Measurements from ENCODE around the gene UBE3B.
"Not testable (repeated sequence)": the region's sequence is repeated elsewhere in the genome, so short reads cannot be mapped to it uniquely, and the experiment has no call there.

The UBE3B gene

DNA sequence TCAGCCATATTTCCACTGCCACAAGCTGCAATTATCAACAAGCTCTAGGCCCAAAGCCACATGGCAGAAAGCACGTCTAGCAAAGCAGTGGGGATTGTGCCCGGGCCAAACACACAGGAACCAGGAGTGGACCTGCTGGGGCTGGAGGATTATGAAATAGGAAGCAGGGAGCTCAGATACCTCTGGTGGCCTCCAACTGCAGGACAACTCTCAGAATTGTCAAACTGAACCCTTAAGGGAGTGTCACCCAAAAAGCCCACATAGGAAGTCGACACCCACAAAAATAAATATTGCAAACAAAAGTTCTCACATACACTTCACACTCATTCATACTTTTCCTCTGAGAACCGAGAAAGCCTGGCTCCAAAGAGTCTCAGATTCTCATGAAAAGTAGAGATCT lies 26.5 kb upstream of the UBE3B start:
- peak in 1 of 5 experiments; percentile 2 for DNase-seq

GRCh38 chr12:109451400-109451799 lies 26.0 kb upstream of the UBE3B start:
- DNase-seq, result no peak

DNA sequence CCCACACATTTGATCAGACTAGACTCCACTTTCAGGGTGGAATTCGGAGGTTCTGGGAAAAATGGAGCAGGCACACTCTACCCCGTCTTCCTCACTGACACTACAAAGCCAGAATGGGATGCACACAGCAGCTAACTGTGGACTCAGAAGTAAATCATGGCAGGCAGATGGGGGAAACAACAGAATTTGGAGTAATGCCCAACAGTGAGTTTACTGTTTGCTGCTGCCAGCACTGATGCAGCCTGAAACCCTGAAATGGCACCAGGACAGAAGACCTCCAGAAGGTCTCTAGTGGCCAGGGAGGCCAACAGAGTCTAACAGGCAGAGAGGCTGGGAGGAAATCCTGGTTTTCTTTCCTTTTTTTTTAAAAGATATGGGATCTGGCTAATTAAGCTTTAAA lies 24.9 kb upstream of the UBE3B start:
- no peak for DNase-seq

DNA sequence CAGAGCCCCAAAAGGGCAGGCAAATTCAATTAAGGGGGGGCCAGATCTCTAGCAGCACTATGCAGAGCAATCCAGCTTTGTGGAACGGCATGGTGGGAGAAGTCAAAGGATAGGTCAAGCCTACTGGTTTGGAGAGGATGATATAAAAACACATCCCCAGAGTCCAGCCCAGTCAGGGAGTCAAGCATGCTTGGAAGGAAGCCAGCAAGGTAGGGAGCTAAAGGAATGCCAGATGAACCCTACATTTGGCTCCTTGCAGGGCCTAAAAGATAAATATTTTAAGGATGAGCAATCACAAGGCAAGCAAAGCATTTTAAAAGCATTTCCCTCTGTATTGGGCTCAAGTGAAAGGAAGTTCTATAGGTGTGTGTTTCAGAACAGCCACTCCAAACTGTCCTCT lies 21.7 kb upstream of the UBE3B start:
- DNase-seq, result no peak

GRCh38 chr12:109458086-109458485 lies 19.3 kb upstream of the UBE3B start:
- DNase-seq, result no peak

DNA sequence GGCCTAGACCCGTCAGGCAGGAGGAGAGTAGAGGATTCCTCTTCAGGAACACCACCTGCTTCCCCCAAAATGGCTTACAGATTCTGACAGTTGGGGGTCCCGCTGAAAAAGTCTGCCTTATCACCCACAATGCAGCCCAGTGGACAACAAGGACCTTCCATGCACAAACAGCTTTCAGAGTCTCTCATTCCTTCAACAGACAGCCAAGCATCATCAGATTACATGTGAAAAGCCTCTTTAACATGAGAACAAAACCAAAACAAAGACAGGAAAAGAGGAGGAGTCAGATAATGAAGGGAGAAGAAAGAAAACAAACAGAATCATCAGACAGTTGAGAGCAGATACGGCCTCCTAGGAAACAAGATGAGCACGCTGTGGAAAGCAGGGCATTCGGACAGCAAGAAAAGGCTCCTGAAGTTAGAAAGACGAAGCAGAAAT lies 18.6 kb upstream of the UBE3B start:
- no peak for DNase-seq

DNA sequence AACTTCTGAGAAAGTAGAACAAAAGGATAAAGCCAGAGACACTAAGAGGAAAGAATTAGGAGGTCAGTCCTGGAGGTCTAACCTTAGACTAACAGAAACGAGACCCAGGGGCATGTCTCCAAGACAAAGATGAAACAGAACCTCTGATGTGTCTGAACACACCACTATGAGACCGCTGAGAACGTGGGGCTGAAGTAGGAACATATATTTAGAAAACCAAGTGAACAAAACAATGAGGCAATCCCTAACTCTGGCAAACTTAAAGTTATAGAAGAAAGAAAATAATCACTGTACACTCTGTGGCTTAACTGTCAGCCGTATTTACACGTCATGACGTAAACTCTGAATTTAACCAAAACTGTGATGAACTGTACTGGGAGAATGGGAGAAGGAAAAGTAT lies 18.2 kb upstream of the UBE3B start:
- no peak for DNase-seq

DNA sequence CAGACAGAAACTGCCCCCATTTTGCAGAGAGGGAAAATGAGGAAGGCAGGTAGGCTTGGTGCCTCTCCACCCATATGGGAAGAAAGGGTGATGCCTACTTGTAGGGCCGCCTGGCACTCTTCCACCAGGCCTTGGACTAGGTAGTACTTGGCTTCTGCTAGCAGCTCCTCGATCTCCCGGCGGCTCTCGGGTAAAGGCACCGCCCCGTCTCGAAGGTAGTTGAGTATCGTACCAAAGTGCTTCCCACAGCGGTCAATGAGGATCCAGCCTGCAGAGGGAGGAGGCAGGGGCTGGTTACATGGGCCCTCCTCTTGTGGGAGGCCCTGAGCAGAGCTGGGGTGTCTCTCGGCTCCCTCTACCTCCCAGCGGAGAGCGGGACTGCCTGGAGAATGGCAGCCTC lies 16.9 kb upstream of the UBE3B start:
- DNase-seq, result no peak

DNA sequence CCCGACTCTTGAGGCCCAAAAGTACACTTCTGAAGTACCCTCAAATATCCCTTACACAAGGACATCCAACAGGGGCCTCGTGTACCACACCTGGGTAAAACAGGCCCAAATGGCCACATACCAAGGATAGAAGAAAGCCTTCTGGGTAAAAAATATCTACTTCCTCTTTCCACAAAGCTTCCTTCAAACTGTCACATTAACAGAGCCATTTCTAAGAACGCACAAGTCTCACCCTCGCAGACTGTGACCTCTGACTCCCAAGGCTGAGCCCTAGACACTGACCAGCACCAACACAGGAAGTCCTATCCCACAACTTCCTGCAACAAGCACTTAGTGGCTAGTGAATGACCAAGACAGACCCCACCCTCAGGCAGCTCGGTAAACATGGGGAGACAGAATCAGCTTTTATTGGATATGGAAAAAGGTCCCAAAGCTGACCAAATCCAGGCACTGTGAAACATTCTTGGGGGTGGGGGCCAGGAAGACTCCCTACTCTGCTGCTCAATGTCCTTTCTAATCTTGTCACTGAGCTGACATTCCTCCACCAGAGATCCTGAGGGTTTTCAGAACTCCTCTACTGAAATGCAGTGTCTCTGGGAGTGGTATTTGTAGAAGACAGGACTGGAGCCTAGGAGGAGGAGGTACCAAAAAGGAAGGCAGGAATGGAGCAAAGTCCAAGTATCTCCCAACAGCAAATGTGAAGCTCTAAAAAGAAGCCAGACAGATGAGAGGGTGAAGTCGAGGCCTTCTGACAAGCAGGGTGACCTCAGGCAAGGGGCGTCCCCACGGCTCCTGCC lies 16.2 kb upstream of the UBE3B start:
- no peak for DNase-seq

DNA sequence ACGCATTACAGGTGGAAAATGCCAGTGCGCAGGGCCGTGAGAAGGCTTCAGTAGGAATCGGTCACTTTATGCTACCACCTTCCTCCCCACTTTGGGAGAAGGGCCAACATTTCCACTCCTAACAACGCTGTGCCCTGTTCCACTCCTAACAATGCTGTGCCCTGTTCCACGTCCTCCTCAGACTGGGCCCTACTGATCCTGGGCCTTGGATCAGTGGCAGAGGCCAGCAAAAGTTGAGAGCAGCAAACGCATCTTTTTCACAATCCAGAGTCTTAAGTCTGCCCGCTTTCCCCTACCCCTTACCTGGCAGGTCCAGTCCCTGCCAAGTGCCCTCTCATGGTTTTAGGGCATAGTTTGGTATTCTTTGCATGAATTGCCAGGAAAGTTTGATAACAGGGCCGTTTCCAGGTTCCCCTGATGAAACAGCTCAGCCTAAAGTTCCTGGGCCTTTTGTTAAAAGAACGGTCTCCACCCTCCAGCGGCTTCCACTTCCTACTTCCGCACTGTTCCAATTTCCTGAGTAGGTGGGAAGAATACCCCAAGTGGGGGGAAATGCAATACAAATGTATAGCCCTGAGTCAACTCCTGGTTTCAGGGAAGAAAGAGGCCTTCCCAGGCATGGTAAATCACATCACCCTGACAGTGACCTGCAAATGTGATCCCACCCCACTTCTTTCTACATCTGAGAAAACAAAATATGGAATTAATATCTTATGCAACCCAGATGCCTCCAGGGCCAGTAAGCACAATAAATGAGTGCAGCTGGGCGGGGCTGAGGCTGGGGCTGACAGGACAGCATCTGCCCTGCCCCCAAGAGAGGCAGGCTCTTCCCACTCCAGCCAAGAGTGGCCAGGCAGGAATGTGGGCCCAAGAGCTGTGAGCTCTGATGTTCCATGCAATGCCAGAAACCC lies 15.3 kb upstream of the UBE3B start:
- no peak for DNase-seq

DNA sequence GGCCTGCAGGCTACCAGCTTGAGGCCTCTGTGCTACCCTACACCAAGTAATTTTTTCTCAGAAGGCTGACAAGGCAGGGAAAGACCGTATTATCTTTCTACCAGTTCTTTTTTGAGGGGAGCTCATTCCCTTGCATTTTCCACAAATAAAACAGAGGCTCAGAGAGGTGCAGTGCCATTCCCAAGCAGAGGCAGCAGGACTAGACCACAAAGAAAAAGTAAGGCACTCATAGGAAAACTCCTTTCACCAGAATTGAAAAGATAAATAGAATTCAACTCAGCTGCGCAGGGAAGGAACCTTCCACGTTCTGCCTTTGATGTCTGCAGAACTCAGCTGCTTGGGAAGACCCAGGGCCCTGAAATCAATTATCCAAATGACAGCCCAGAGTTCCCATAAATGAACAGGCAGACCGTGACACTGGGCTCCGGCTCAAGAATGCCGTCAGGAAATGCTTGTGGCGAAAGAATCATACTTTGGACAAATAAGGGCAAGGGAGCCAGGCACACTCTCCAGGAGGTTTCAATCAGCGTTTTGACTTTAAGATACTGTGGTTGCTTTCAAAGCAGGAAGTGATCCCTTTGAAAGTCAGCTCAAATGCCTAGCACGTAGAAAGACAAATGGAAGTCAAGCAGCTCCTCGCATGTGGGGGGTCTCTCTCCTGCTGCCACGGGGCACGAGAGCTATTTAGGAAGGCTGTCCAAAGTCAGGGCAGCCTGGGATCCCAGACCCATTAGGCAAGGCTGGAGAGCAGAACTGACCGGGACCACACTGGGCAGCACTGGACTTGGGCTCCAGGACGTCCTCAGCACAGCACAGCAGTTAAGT lies 14.4 kb upstream of the UBE3B start:
- DNase-seq, result peak in 1 of 5 experiments; percentile 10

GRCh38 chr12:109463756-109464155 lies 13.7 kb upstream of the UBE3B start:
- no peak for DNase-seq

GRCh38 chr12:109464642-109465351 lies 12.6 kb upstream of the UBE3B start:
- DNase-seq, result no peak

DNA sequence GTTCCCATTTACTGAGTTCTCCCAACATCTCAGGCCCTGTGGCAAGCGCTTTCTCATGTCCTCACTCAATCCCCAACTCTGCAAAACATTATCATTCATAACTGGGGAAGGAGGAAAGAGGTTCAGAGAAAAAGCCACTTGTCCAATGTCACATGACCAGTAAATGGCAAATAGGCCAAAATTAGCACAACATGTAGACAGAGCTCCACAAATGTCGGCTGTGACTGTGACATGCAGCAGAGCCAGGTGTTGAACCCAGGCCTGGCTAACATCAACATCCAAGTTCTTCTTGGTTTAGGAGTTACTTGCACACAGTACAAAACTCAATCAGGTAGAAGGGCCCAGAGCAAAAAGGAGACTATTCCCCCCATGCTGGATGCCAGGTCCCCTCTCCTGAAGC lies 11.1 kb upstream of the UBE3B start:
- DNase-seq, result no peak

DNA sequence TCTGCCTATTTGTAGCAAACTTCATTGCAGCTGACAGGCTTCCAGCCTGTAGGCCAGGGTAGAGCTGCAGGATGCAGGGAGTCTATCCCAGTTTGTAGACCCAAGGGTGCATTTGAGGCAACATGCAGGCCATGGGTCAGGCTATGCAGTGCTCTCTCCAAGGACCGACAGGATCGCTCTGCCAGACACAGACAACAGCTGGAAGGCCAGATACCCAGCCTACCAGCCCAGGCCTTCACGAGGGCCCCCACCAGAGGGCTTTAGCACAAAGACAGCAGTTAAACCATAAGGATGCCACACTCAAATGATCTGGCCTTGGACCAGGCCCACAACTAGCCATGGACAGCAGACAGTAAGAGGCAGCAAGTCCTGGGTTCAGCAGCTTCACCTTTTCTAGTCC lies 10.6 kb upstream of the UBE3B start:
- no peak for DNase-seq

DNA sequence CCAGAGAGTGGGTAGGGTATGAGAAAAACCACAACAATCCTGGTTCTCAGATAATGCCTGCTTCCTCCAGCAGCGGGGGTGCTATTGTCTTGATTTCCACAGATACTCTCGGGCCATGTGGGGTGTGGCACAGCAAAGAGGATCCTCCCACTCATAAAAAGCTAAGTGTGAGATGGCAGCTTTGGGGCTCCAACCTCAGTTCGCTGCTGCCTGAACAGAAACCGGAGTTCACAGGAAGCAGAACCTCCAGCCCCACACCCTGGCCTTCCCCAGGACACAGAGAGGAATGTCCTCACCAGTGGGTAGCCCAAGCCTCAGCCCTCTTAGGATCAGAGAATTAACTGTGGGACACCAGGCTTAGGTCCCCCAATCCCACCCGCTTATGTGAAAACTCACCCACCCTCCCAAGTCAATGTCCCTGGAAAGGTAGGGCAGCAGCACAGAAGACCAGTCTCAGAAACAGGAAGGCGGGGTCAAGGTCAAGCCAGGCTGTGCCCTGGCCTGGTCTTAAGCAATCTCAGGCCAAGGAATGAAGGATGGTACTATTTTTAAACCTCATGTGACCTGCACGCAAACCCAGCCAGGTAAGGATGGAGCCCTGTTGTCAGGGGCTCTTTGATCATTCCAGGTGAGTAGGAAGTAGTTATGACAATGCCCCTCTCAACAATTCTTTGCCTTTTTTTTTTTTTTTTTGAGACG lies 9.3 kb upstream of the UBE3B start:
- no peak for DNase-seq

DNA sequence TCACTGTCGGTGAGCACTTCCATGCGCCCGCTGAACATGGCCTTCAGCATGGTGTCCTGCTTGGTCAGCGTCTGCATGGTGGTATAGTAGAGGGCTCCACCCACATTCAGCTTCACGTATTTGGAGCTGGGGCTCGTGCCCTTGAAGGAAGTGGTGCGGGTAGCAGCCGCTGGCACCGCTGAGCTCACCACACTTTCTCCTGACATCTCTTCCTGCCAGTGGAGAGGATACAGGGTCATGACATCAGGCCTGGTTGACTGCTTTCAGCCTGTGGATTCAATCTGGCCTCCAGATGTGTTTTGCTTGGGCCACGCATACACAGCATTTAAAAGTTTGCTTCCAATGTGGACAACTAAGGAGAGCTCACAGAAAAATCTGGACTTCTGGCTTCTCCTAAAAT lies 7.9 kb upstream of the UBE3B start:
- peak in 1 of 5 experiments; percentile 11 for DNase-seq

DNA sequence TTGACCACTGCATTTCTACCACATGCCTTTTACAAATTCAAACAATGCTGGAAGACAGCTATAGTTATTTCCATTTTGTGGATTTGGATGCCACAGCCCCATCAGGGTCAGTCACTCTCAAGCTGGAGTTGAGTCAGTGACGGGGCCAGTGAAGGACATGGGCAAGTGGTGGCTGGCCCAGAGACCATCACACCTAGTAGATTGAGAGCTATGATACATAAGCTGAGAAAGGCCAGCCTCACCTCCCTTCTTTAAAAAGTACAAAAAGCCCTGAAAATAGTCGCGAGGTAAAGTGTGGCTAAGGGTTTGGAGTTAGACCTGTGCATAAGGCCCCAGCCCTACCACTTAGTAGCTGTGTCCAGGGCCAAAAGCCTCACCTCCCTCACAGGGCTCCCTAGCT lies 4.4 kb upstream of the UBE3B start:
- DNase-seq, result no peak

GRCh38 chr12:109473526-109474270 lies 3.7 kb upstream of the UBE3B start:
- not testable (repeated sequence) for DNase-seq

DNA sequence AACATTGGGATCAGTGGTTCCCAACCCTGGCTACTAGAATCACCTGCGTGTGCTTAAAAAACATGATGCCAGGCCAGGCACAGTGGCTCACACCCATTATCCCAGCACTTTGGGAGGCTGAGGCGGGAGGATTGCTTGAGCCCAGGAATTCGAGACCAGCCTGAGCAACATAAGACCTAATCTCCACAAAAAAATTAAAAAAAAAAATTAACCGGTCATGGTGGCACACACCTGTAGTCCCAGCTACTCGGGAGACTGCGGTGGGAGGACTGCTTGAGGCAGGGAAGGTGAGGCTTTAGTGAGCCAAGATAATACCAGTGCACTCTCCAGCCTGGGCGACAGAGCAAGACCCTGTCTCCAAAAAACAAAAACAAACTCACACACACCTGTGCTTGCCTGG lies 2.3 kb upstream of the UBE3B start:
- DNase-seq, result no peak

Data from T-helper 2 cell (primary cell).